ENCODE results near the gene EMB. TPM values are rescaled to one million over a fixed set of nuclear protein-coding genes. Genes with fewer than 3 reads are reported as not detected.
"Not testable (repeated sequence)": the region's sequence is repeated elsewhere in the genome, so short reads cannot be mapped to it uniquely, and the experiment has no call there.

Gene EMB
- total and polyA plus RNA-seq, 2 of the 8 experiments (the other 6 are each of a cell fraction or from before 2014, with no cell fraction given) = 29.3 to 48.4 TPM

GRCh38 chr5:50465015-50465414, 23.9 kb upstream of the EMB start:
- peaks cover 0 to 13% of the 10 kb centered on the region in 2 experiments; a peak in 1 of 4 replicates for H3K9me3 ChIP-seq (ENCODE audit: insufficient read depth in 2 of 2, low read depth in 1 of 2, low read length in 1 of 2)
- H2AK5ac ChIP-seq (ENCODE audit: low read depth, low read length); H3K56ac ChIP-seq (replicated peaks; ENCODE audit: insufficient read length, low read depth, low read length); H3K23me2 ChIP-seq (ENCODE audit: low read depth, low read length); H3K27me3 ChIP-seq (replicated peaks in 1 of 4; ENCODE audit: control insufficient read depth in 3 of 4, extremely low read depth in 1 of 4, insufficient read depth in 3 of 4, low read length in 3 of 4); H2BK120ac ChIP-seq (replicated peaks; ENCODE audit: low read depth, low read length); FAIRE-seq; H2BK15ac ChIP-seq (ENCODE audit: low read length); H3K4me3 ChIP-seq (ENCODE audit: extremely low read depth in 1 of 4, insufficient read depth in 2 of 4, low read depth in 3 of 4, low read length in 4 of 4); H3K18ac ChIP-seq (ENCODE audit: extremely low read depth, low read length); H3K4ac ChIP-seq (replicated peaks; ENCODE audit: insufficient read length, low read depth, low read length); H3K36me3 ChIP-seq (ENCODE audit: control insufficient read depth in 2 of 4, insufficient read depth in 4 of 4, low read length in 3 of 4); H2BK20ac ChIP-seq (ENCODE audit: low read length); H3K9ac ChIP-seq (replicated peaks in 1 of 4; ENCODE audit: extremely low read depth in 1 of 4, low read depth in 3 of 4, low read length in 3 of 4); H4K8ac ChIP-seq (ENCODE audit: extremely low read depth, insufficient read depth, low read length); H4K20me1 ChIP-seq (replicated peaks in 1 of 2; ENCODE audit: control insufficient read depth in 1 of 2, insufficient read depth in 2 of 2, low read length in 2 of 2); H3K27ac ChIP-seq (ENCODE audit: low read depth, low read length); H4K91ac ChIP-seq (replicated peaks; ENCODE audit: insufficient read length, low read length); POLR2A ChIA-PET (ENCODE audit: partially characterized antibody); H2BK12ac ChIP-seq (ENCODE audit: low read depth, low read length); H3K14ac ChIP-seq (ENCODE audit: insufficient read length); CTCF ChIA-PET (ENCODE audit: partially characterized antibody); DNase-seq (ENCODE audit: low read depth in 1 of 2, low spot score in 2 of 2); H2AFZ ChIP-seq (ENCODE audit: low read length); H3K23ac ChIP-seq (ENCODE audit: insufficient read length); H3K79me1 ChIP-seq (ENCODE audit: low read depth, low read length); H4K5ac ChIP-seq (ENCODE audit: insufficient read length, low read depth, low read length); H3K4me1 ChIP-seq (replicated peaks in 1 of 4; ENCODE audit: control insufficient read depth in 3 of 4, insufficient read depth in 4 of 4, low read length in 3 of 4); H3K79me2 ChIP-seq (ENCODE audit: control insufficient read depth in 1 of 2, insufficient read depth in 2 of 2, low read length in 2 of 2); H2BK5ac ChIP-seq (ENCODE audit: low read depth, low read length); H3K4me2 ChIP-seq (ENCODE audit: insufficient read depth in 1 of 2, low read depth in 2 of 2, low read length in 2 of 2): not testable (repeated sequence)
- WGBS, 2 experiments (ENCODE audit: extremely low coverage in 1 of 2, insufficient coverage in 1 of 2, insufficient read length in 1 of 2, insufficient replicate concordance in 2 of 2, low coverage in 1 of 2, low lambda C conversion rate in 2 of 2, missing lambda C conversion rate in 1 of 2) = 91% methylated on average over 20 of the region's 23 CpGs; no CpG with 5 or more reads in 1 of the 2 experiments

All from H1 (cell line).